H1 (cell line): ENCODE measurements around the gene BCAM. TPM values are rescaled to one million over a fixed set of nuclear protein-coding genes. Genes with fewer than 3 reads are reported as not detected.
A peak's percentile ranks its signal among the peaks of the same experiment; 100 is the strongest.

Source experiments
- CTCF ChIA-PET: fragments of 300-600 bp; sonication (Branson Sonifier 250); formaldehyde crosslinking; loops from one replicate; lab custom pipeline; 2021; ENCODE audit not compliant: partially characterized antibody; lab: Charles Lee
- POLR2A ChIA-PET: fragments of 300-600 bp; sonication (Branson Sonifier 250); formaldehyde crosslinking; loops from one replicate; lab custom pipeline; 2021; ENCODE audit warnings: inconsistent platforms; ENCODE audit not compliant: partially characterized antibody; lab: Charles Lee
- DNase-seq, 2 experiments: peaks; one replicate each; pipeline versions ENCODE4 v3.0.0 to v3.0.0-alpha.2; 2010 to 2022; ENCODE audit warnings: low spot score in 2 of 2, low read depth in 1 of 2, mixed read lengths in 1 of 2
- FAIRE-seq: peaks from 2 replicates; lab custom pipeline; 2011; peaks lifted over from hg19 to GRCh38; lab: Jason Lieb, UNC
- H2AFZ ChIP-seq: 2 replicates; pipeline ENCODE4 v1.8.1; 2012; ENCODE audit warnings: low read length, inconsistent platforms
- H2AK5ac ChIP-seq: 2 replicates; pipeline ENCODE4 v1.6.1; 2013; ENCODE audit warnings: low read depth, low read length
- H2BK120ac ChIP-seq: replicated peaks from 2 replicates; pipeline ENCODE3; 2013; ENCODE audit warnings: low read depth, low read length, inconsistent platforms
- H2BK12ac ChIP-seq: 2 replicates; pipeline ENCODE4 v1.6.1; 2013; ENCODE audit warnings: low read depth, low read length
- H2BK15ac ChIP-seq: 2 replicates; pipeline ENCODE4 v1.6.1; 2013; ENCODE audit warnings: low read length
- H2BK20ac ChIP-seq: 2 replicates; pipeline ENCODE4 v1.6.1; 2013; ENCODE audit warnings: low read length
- H2BK5ac ChIP-seq: 2 replicates; pipeline ENCODE4 v1.6.1; 2013; ENCODE audit warnings: low read depth, low read length
- H3K14ac ChIP-seq: 2 replicates; pipeline ENCODE4 v1.6.1; 2013; ENCODE audit warnings: inconsistent platforms; ENCODE audit not compliant: insufficient read length
- H3K18ac ChIP-seq: 2 replicates; pipeline ENCODE4 v1.6.1; 2013; ENCODE audit warnings: low read length; ENCODE audit errors: extremely low read depth
- H3K23ac ChIP-seq: 2 replicates; pipeline ENCODE4 v1.6.1; 2013; ENCODE audit warnings: inconsistent platforms; ENCODE audit not compliant: insufficient read length
- H3K23me2 ChIP-seq: 2 replicates; pipeline ENCODE4 v1.6.1; 2013; ENCODE audit warnings: low read depth, low read length
- H3K27ac ChIP-seq: 2 replicates; pipeline ENCODE4 v1.6.1; 2011; ENCODE audit warnings: low read depth, low read length, inconsistent platforms
- H3K27me3 ChIP-seq, 4 experiments: replicated peaks in 1 of 4; 1 replicate in 1 of 4; 2 replicates in 3 of 4; pipeline versions ENCODE4 v1.6.1 to v1.8.1; 2011 to 2013; ENCODE audit warnings: low read length in 3 of 4, mild to moderate bottlenecking in 3 of 4, inconsistent platforms in 2 of 4, mixed read lengths in 2 of 4, moderate library complexity in 1 of 4; ENCODE audit not compliant: control insufficient read depth in 3 of 4, insufficient read depth in 3 of 4; ENCODE audit errors: extremely low read depth in 1 of 4
- H3K36me3 ChIP-seq, 4 experiments: 2 replicates each; pipeline versions ENCODE4 v1.6.1 to v1.8.1; 2011 to 2013; ENCODE audit warnings: mild to moderate bottlenecking in 4 of 4, low read length in 3 of 4, moderate library complexity in 2 of 4, control low read depth in 1 of 4, inconsistent platforms in 1 of 4; ENCODE audit not compliant: insufficient read depth in 4 of 4, control insufficient read depth in 2 of 4
- H3K4ac ChIP-seq: replicated peaks from 2 replicates; pipeline ENCODE3; 2013; ENCODE audit warnings: low read length, low read depth, mixed read lengths, inconsistent platforms; ENCODE audit not compliant: insufficient read length
- H3K4me1 ChIP-seq, 4 experiments: replicated peaks in 1 of 4; 1 replicate in 1 of 4; 2 replicates in 3 of 4; pipeline versions ENCODE4 v1.6.1 to v1.8.1; 2011 to 2013; ENCODE audit warnings: low read length in 3 of 4, inconsistent platforms in 2 of 4, mixed read lengths in 1 of 4; ENCODE audit not compliant: insufficient read depth in 4 of 4, control insufficient read depth in 3 of 4
- H3K4me2 ChIP-seq, 2 experiments: 2 replicates each; pipeline versions ENCODE4 v1.6.1 to v1.8.1; 2011 to 2013; ENCODE audit warnings: low read depth in 2 of 2, low read length in 2 of 2, control low read depth in 1 of 2, inconsistent platforms in 1 of 2, mild to moderate bottlenecking in 1 of 2; ENCODE audit not compliant: insufficient read depth in 1 of 2
- H3K4me3 ChIP-seq, 4 experiments: fragments of 200-600, 300-600 bp in 1 of 4; sonication (generic), shearing (Covaris generic), sonication (Bioruptor Twin) in 1 of 4; 2 replicates each; pipeline versions ENCODE4 v1.5.1 to v1.8.1; 2011 to 2016; ENCODE audit warnings: low read length in 4 of 4, low read depth in 3 of 4, control low read depth in 2 of 4, inconsistent platforms in 2 of 4, mild to moderate bottlenecking in 2 of 4, mixed read lengths in 1 of 4, moderate library complexity in 1 of 4; ENCODE audit not compliant: insufficient read depth in 2 of 4; ENCODE audit errors: extremely low read depth in 1 of 4
- H3K56ac ChIP-seq: replicated peaks from 2 replicates; pipeline ENCODE3; 2013; ENCODE audit warnings: low read depth, mild to moderate bottlenecking, mixed read lengths, low read length, inconsistent platforms; ENCODE audit not compliant: insufficient read length
- H3K79me1 ChIP-seq: 2 replicates; pipeline ENCODE4 v1.6.1; 2013; ENCODE audit warnings: low read depth, low read length, control low read depth
- H3K79me2 ChIP-seq, 2 experiments: 2 replicates each; pipeline versions ENCODE4 v1.6.1 to v1.8.1; 2012 to 2013; ENCODE audit warnings: low read length in 2 of 2, mild to moderate bottlenecking in 2 of 2, inconsistent platforms in 1 of 2; ENCODE audit not compliant: insufficient read depth in 2 of 2, control insufficient read depth in 1 of 2
- H3K9ac ChIP-seq, 4 experiments: replicated peaks in 1 of 4; 1 replicate in 1 of 4; 2 replicates in 3 of 4; pipeline versions ENCODE4 v1.6.1 to v1.8.1; 2011 to 2013; ENCODE audit warnings: low read depth in 3 of 4, low read length in 3 of 4, control low read depth in 2 of 4, mild to moderate bottlenecking in 2 of 4, moderate library complexity in 2 of 4, inconsistent platforms in 1 of 4; ENCODE audit errors: extremely low read depth in 1 of 4
- H3K9me3 ChIP-seq, 2 experiments: 2 replicates each; pipeline versions ENCODE4 v1.6.1 to v1.8.1; 2012 to 2013; ENCODE audit warnings: mild to moderate bottlenecking in 2 of 2, moderate library complexity in 2 of 2, control low read depth in 1 of 2, inconsistent platforms in 1 of 2, low read depth in 1 of 2, low read length in 1 of 2, mixed read lengths in 1 of 2; ENCODE audit not compliant: insufficient read depth in 2 of 2
- H4K20me1 ChIP-seq, 2 experiments: replicated peaks in 1 of 2; 2 replicates each; pipeline versions ENCODE3 to v1.8.1; 2011 to 2013; ENCODE audit warnings: inconsistent platforms in 2 of 2, low read length in 2 of 2, mild to moderate bottlenecking in 1 of 2; ENCODE audit not compliant: insufficient read depth in 2 of 2, control insufficient read depth in 1 of 2
- H4K5ac ChIP-seq: 2 replicates; pipeline ENCODE4 v1.6.1; 2013; ENCODE audit warnings: low read length, low read depth, mixed read lengths, inconsistent platforms; ENCODE audit not compliant: insufficient read length
- H4K8ac ChIP-seq: 2 replicates; pipeline ENCODE4 v1.8.0; 2013; ENCODE audit warnings: mild to moderate bottlenecking, moderate library complexity, low read length, inconsistent platforms; ENCODE audit not compliant: insufficient read depth; ENCODE audit errors: extremely low read depth
- H4K91ac ChIP-seq: replicated peaks from 2 replicates; pipeline ENCODE3; 2013; ENCODE audit warnings: low read length, mixed read lengths, inconsistent platforms; ENCODE audit not compliant: insufficient read length
- BCL11A ChIP-seq, 2 experiments: IDR thresholded peaks; one replicate each; pipeline ENCODE4 v1.6.1; 2011; ENCODE audit warnings: low read depth in 2 of 2, low read length in 2 of 2, mild to moderate bottlenecking in 2 of 2
- HDAC2 ChIP-seq, 2 experiments: fragments of 300-600 bp in 1 of 2; sonication (generic) in 1 of 2; IDR thresholded peaks; 2 replicates each; pipeline ENCODE4 v1.6.1; 2011 to 2012; ENCODE audit warnings: low read depth in 2 of 2, low read length in 2 of 2, mild to moderate bottlenecking in 2 of 2, moderate library complexity in 2 of 2, borderline replicate concordance in 1 of 2, inconsistent platforms in 1 of 2
- POLR2A ChIP-seq, 2 experiments: IDR thresholded peaks; 1 replicate in 1 of 2; 2 replicates in 1 of 2; pipeline ENCODE4 v1.6.1; 2011; ENCODE audit warnings: low read depth in 2 of 2, low read length in 2 of 2, mild to moderate bottlenecking in 2 of 2; ENCODE audit errors: control extremely low read depth in 1 of 2
- POU5F1 ChIP-seq: IDR thresholded peaks from 2 replicates; pipeline ENCODE4 v1.6.1; 2011; ENCODE audit warnings: low read depth, mild to moderate bottlenecking, low read length, moderate library complexity
- RBBP5 ChIP-seq: IDR thresholded peaks from 2 replicates; pipeline ENCODE4 v1.7.1; 2012; ENCODE audit warnings: low read depth, mild to moderate bottlenecking, inconsistent platforms, low read length, moderate library complexity, borderline replicate concordance
- RFX5 ChIP-seq: IDR thresholded peaks from 2 replicates; pipeline ENCODE4 v1.6.1; 2011; ENCODE audit warnings: low read depth, low read length, improper control_type of control experiment, borderline replicate concordance
- SAP30 ChIP-seq: fragments of 300-600 bp; sonication (generic); IDR thresholded peaks from 2 replicates; pipeline ENCODE4 v1.7.1; 2012; ENCODE audit warnings: low read length, moderate library complexity, mild to moderate bottlenecking, inconsistent platforms; ENCODE audit not compliant: insufficient read depth, insufficient replicate concordance
- SIN3A ChIP-seq, 2 experiments: IDR thresholded peaks in 1 of 2; conservative IDR thresholded peaks in 1 of 2; 2 replicates each; pipeline ENCODE4 v1.6.1; 2011 to 2012; ENCODE audit warnings: low read length in 2 of 2, improper control_type of control experiment in 1 of 2, low read depth in 1 of 2, mild to moderate bottlenecking in 1 of 2
- SP4 ChIP-seq: IDR thresholded peaks from 2 replicates; pipeline ENCODE4 v1.6.1; 2012; ENCODE audit warnings: low read length, inconsistent platforms
- SUZ12 ChIP-seq: fragments of 200-600 bp; sonication (generic); IDR thresholded peaks from 2 replicates; pipeline ENCODE4 v1.6.1; 2012; ENCODE audit warnings: mild to moderate bottlenecking, inconsistent platforms, low read length, moderate library complexity, mixed read lengths
- ZNF274 ChIP-seq: IDR thresholded peaks from 2 replicates; pipeline ENCODE4 v1.7.0; 2012; ENCODE audit warnings: low read length, borderline replicate concordance; ENCODE audit errors: extremely low read depth
- whole genome bisulfite sequencing, 2 experiments: shearing (Covaris generic) in 1 of 2; methylation state at CpG; one replicate each; pipeline versions ENCODE4 v1.1.6 to v1.1.7; 2013 to 2015; ENCODE audit warnings: low lambda C conversion rate in 2 of 2, mixed read lengths in 2 of 2, inconsistent platforms in 1 of 2, low coverage in 1 of 2, missing lambda C conversion rate in 1 of 2; ENCODE audit not compliant: insufficient replicate concordance in 2 of 2, insufficient coverage in 1 of 2, insufficient read length in 1 of 2; ENCODE audit errors: extremely low coverage in 1 of 2, missing lambda C conversion rate in 1 of 2; 5-methylcytosine and 5-hydroxymethylcytosine counted together
- polyA plus RNA-seq, 7 experiments: library from polyadenylated mRNA; depleted of rRNA in 3 of 7; stranded (reverse) in 5 of 7; unstranded in 2 of 7; fragments of >200 nt in 5 of 7; fragments of 200-250 nt in 2 of 7; gene quantifications; 1 replicate in 5 of 7; 2 replicates in 1 of 7; 4 replicates in 1 of 7; pipeline versions ENCODE4 v1.2.1 to v1.2.3, GENCODE V29; 2011 to 2013; ENCODE audit warnings: missing spikeins in 2 of 7, mixed read lengths in 2 of 7
- total RNA-seq: library from RNA; stranded (reverse); fragmentation: NEBNext Ultra II Directional; extraction: Animal tissue kit (Norgen Biotek cat#: 25700); gene quantifications from 2 replicates; pipeline ENCODE4 v1.2.1, GENCODE V29; 2021

Gene BCAM
- total and polyA plus RNA-seq, 2 of the 8 experiments (the other 6 are each of a cell fraction or from before 2014, with no cell fraction given) = 32.5 to 81.4 TPM

DNA sequence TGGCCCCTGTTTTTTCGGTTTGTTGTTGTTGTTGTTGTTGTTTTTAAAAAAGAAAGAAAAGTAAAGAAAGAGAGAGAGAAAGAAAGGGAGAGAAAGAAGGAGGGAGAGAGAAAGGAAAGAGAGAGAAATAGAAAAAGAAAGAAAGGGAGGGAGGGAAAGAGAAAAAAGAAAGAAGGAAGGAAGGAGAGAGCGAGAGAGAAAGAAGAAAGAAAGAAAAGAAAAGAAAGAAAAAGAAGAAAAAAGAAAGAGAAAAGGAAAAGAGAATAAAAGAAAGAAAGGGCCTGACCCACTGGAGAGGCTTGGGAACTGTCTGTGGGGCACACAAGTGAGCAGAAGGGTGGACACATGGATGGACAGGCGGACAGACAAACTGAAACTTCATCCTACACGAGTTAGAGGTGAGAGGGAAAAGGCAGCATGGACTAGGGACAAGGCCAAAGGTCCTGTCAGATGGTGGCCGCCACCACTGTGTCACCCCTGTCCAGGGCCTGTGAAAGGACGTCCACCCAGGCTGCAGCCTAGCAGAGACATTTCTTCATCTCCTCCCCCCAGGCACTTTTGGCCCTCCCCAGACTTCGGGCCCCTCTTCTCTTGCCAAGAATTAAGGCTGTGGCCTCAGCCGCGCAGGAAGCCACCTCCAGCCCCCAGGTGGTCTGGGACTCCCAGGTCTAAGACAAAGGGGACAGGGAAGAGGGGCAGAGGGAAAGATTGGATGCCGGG, 9.1 kb upstream of the BCAM start:
- no peak overlapping the region for H2BK120ac ChIP-seq
- no peak overlapping the region for H2BK15ac ChIP-seq
- H3K14ac ChIP-seq = no peak overlapping the region
- ChIA-PET POLR2A (interaction anchor here (0.8 to 2.3 kb wide), 3 partner anchors 9 to 17 kb away, joined by 3 to 8 read pairs (median 3); partner anchors contain the start of gene BCAM), CTCF (interaction anchor here (1.0 to 9.2 kb wide), 6 partner anchors 8 to 75 kb away, joined by 3 to 80 read pairs (median 6); partner anchors contain the start of gene NECTIN2)
- no peak overlapping the region for H4K8ac ChIP-seq
- H3K4ac ChIP-seq = no peak overlapping the region
- H3K9me3 ChIP-seq = no peaks in the 10 kb centered on the region
- no peaks in the 10 kb centered on the region for H3K79me1 ChIP-seq
- peaks cover 0 to 2% of the 10 kb centered on the region in 2 experiments for H4K20me1 ChIP-seq
- H3K23me2 ChIP-seq = 0 out of 2 replicates have a peak, but pooled peaks cover 1% of the 10 kb centered on the region
- H3K27me3 ChIP-seq = peaks cover 0 to 15% (median 14%) of the 10 kb centered on the region in 4 experiments; a peak in 6 of 7 replicates
- no peak overlapping the region for H3K56ac ChIP-seq
- no peak overlapping the region; a peak in 1 of 4 replicates for H3K4me2 ChIP-seq
- H3K36me3 ChIP-seq = peaks cover 0 to 10% (median 2%) of the 10 kb centered on the region in 4 experiments; a peak in 3 of 8 replicates
- peak overlapping the region; percentile 69; the same call in 1 of the 2 replicates for H2BK5ac ChIP-seq
- 73% methylated on average over 10 of the region's 10 CpGs; no CpG with 5 or more reads in 1 of the 2 experiments for WGBS, 2 experiments
- no peak overlapping the region for H4K5ac ChIP-seq
- H2BK20ac ChIP-seq = no peak overlapping the region
- H3K4me1 ChIP-seq = peaks cover 5 to 10% (median 6%) of the 10 kb centered on the region in 4 experiments; a peak in 6 of 7 replicates
- FAIRE-seq (no peak), DNase-seq (no peak)
- no peak overlapping the region for H3K9ac ChIP-seq
- H3K27ac ChIP-seq = no peak overlapping the region; the same call in 1 of the 2 replicates
- no peak overlapping the region for H3K23ac ChIP-seq
- no peak overlapping the region for H3K18ac ChIP-seq
- peak overlapping the region; percentile 60; the same call in 1 of the 2 replicates for H2BK12ac ChIP-seq
- no peak overlapping the region for H4K91ac ChIP-seq
- H2AFZ ChIP-seq = no peak overlapping the region
- H3K79me2 ChIP-seq = no peaks in the 10 kb centered on the region
- peak overlapping the region; percentile 78; the same call in 1 of the 2 replicates for H2AK5ac ChIP-seq
- no peak overlapping the region for H3K4me3 ChIP-seq
- TF ChIP-seq BCL11A (IDR thresholded peaks at IDR 0.05; ENCODE audit: low read depth in 2 of 2, low read length in 2 of 2) = no peak
- TF ChIP-seq POU5F1 = no peak
- no peak for TF ChIP-seq RBBP5
- no peak for TF ChIP-seq RFX5
- TF ChIP-seq ZNF274 = no peak
- TF ChIP-seq SUZ12 = no peak
- TF ChIP-seq SIN3A (conservative IDR thresholded peaks at IDR 0.05 in 1 of 2, IDR thresholded peaks at IDR 0.05 in 1 of 2; ENCODE audit: low read depth in 1 of 2, low read length in 2 of 2) = no peak
- TF ChIP-seq HDAC2 (IDR thresholded peaks at IDR 0.05; ENCODE audit: borderline replicate concordance in 1 of 2, low read depth in 2 of 2, low read length in 2 of 2) = no peak
- TF ChIP-seq SAP30 = no peak
- TF ChIP-seq SP4 = no peak
- no peak for TF ChIP-seq POLR2A (IDR thresholded peaks at IDR 0.05; ENCODE audit: control extremely low read depth in 1 of 2, low read depth in 2 of 2, low read length in 2 of 2)
